Right lobe of liver (tissue), 6 donors: ENCODE measurements around the gene PRMT3. TPM values are rescaled to one million over a fixed set of nuclear protein-coding genes. Genes with fewer than 3 reads are reported as not detected.

ENCODE experiments used
- ATAC-seq, 4 donors: fragments of 200-7000 bp; cut with Tn5 transposase; one replicate each; pipeline ENCODE4 v1.9.1; 2020; ENCODE audit warnings: mild to moderate bottlenecking in 4 of 4, moderate library complexity in 4 of 4
- DNase-seq, 3 donors: peaks; one replicate each; pipeline ENCODE4 v3.0.0-alpha.2; 2020
- H3K27ac ChIP-seq, 3 donors: fragments of 200-600 bp; one replicate each; pipeline ENCODE4 v1.8.0; 2022
- H3K27me3 ChIP-seq, 2 donors: fragments of 200-600 bp; one replicate each; pipeline ENCODE4 v1.8.0; 2022
- H3K36me3 ChIP-seq, 4 donors: fragments of 200-600 bp; sonication (generic) in 1 of 4; one replicate each; pipeline versions ENCODE4 v1.5.1 to v1.8.0; 2017 to 2022; ENCODE audit warnings: control low read depth in 1 of 4
- H3K4me1 ChIP-seq, 4 donors: fragments of 200-600 bp; sonication (generic) in 1 of 4; one replicate each; pipeline versions ENCODE4 v1.5.1 to v1.8.0; 2017 to 2022; ENCODE audit warnings: control low read depth in 1 of 4
- H3K4me3 ChIP-seq, 3 donors: fragments of 200-600 bp; one replicate each; pipeline ENCODE4 v1.8.0; 2022
- H3K9me3 ChIP-seq, 4 donors: fragments of 200-600 bp; sonication (generic) in 1 of 4; one replicate each; pipeline versions ENCODE4 v1.5.1 to v1.8.0; 2017 to 2022; ENCODE audit warnings: control low read depth in 1 of 4
- POLR2A ChIP-seq: fragments of 450-650 bp; IDR thresholded peaks from one replicate; pipeline ENCODE4 v1.6.1; 2017; ENCODE audit warnings: antibody characterized with exemption, mild to moderate bottlenecking
- WGBS: methylation state at CpG from one replicate; pipeline ENCODE4 v1.1.6; 2018; ENCODE audit warnings: low coverage, low lambda C conversion rate; ENCODE audit not compliant: insufficient coverage; ENCODE audit errors: missing lambda C conversion rate; 5-methylcytosine and 5-hydroxymethylcytosine counted together
- intact Hi-C, 2 donors: fragments of 100-400 bp; cut with DNase I; formaldehyde crosslinking; loops; one replicate each; pipeline versions ENCODE4 v1.11.2 to v1.14.1; 2022
- total RNA-seq, 6 experiments: library from RNA; depleted of rRNA in 2 of 6; stranded (reverse); fragments of >200 nt in 2 of 6; fragmentation: NEBNext Ultra II Directional in 3 of 6; extraction: Animal tissue kit (Norgen Biotek cat#: 25700) in 3 of 6; gene quantifications; one replicate each; pipeline versions ENCODE4 v1.1.0 to v1.2.4, GENCODE V29; 2016 to 2023
- TF ChIP-seq, protein P1 (sequence below), 4 donors: fragments of 200-600 bp in 3 of 4; fragments of 450-650 bp in 1 of 4; IDR thresholded peaks; one replicate each; pipeline versions ENCODE4 v1.5.1 to v1.8.0; 2016 to 2022; ENCODE audit warnings: antibody characterized with exemption in 4 of 4, mild to moderate bottlenecking in 2 of 4
- donor health status: DM: no; HTN: yes; CAD: no.
- donor health status: DM: no; HTN: no; CAD: no.
- donor health status: DM: no; HTN: no; CAD: no.
- donor health status: DM: no; HTN: yes; CAD: no.
- donor health status: DM: no; HTN: yes; CAD: no.

PRMT3 gene
- total RNA-seq, 6 experiments from 2014 or later, result 3.4 to 11.8 (median 4.6) TPM

DNA sequence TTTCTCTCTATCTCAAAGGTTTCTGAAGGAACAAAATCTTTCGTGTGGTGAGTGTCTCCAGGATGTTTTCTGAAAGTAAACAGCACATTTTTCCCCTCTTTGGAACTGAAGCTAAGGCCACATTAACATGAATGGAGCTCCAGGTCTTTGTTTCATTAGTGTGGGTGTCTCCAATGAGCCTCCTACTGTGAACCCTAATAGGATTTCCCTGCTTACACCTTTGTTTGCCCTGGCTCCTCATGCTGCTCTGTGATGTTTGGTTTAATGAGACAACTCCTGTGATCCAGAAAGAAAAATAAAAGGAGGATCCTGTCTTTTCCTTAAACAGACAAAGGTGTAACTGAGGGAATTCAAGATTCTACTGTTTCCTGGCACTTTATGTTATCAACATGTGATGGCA, 135.0 kb downstream of the PRMT3 start:
- Histone ChIP-seq H3K4me1 (peaks cover 0 to 10% (median 2%) of the 10 kb centered on the region in 4 donors), H3K36me3 (no peaks in the 10 kb centered on the region), H3K27ac (no peak overlapping the region), H3K9me3 (no peaks in the 10 kb centered on the region), H3K27me3 (no peaks in the 10 kb centered on the region), H3K4me3 (no peak overlapping the region)
- intact Hi-C loops, result no loop called here
- ATAC-seq (no peak), DNase-seq (no peak)
- TF ChIP-seq, protein P1, sequence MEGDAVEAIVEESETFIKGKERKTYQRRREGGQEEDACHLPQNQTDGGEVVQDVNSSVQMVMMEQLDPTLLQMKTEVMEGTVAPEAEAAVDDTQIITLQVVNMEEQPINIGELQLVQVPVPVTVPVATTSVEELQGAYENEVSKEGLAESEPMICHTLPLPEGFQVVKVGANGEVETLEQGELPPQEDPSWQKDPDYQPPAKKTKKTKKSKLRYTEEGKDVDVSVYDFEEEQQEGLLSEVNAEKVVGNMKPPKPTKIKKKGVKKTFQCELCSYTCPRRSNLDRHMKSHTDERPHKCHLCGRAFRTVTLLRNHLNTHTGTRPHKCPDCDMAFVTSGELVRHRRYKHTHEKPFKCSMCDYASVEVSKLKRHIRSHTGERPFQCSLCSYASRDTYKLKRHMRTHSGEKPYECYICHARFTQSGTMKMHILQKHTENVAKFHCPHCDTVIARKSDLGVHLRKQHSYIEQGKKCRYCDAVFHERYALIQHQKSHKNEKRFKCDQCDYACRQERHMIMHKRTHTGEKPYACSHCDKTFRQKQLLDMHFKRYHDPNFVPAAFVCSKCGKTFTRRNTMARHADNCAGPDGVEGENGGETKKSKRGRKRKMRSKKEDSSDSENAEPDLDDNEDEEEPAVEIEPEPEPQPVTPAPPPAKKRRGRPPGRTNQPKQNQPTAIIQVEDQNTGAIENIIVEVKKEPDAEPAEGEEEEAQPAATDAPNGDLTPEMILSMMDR (IDR thresholded peaks at IDR 0.05), result no peak
- TF ChIP-seq POLR2A, result no peak
- WGBS, result 17% methylated on average over 1 of the region's 1 CpG

GRCh38 chr11:20529757-20530156, 142.2 kb downstream of the PRMT3 start:
- ATAC-seq (no peak), DNase-seq (no peak)
- 67% methylated on average over 4 of the region's 5 CpGs for WGBS
- Histone ChIP-seq H3K36me3 (no peaks in the 10 kb centered on the region), H3K9me3 (no peaks in the 10 kb centered on the region), H3K27ac (no peak overlapping the region), H3K4me1 (no peaks in the 10 kb centered on the region), H3K27me3 (no peaks in the 10 kb centered on the region), H3K4me3 (no peak overlapping the region)
- intact Hi-C loops, result no loop called here
- TF ChIP-seq, protein P1 (IDR thresholded peaks at IDR 0.05), result no peak
- TF ChIP-seq POLR2A, result no peak

DNA sequence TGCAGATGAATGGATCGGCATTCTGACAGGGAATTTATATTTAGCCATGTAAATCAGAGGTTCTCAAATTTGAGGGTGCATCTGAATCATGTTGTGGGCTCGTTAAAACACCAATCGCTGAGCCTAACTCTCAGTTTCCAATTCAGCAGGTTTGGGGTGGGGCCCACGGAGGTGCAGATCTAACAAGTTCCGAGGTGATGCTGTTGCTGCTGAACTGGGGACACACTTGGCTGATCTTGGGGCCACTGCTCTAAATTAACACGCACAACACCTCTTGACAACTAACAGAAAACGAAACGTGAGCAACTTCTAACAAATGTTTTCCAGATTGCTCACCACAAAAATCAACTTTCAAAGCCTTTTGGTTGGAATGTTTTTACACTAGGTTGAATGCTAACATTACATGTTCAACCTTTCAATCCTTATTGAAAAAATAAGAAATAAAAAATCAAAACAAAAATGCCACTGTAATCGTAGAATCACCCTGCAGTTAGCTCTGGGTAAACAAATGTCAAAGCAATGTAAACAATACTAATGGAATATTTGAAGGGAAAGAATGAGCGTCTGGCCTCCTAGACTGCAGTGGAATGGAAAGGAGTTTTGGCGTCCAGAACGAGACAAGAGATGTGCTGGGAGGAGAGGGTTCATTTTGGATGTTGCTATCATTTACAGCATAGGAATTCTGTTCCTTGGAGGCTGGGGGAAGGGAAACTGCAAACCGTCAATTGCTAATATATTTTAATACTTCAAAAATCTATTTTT, 143.6 kb downstream of the PRMT3 start:
- TF ChIP-seq POLR2A, result no peak
- TF ChIP-seq, protein P1 (IDR thresholded peaks at IDR 0.05), result no peak
- Histone ChIP-seq H3K27ac (no peak overlapping the region), H3K9me3 (no peaks in the 10 kb centered on the region), H3K27me3 (no peaks in the 10 kb centered on the region), H3K4me3 (no peak overlapping the region), H3K36me3 (no peaks in the 10 kb centered on the region), H3K4me1 (no peaks in the 10 kb centered on the region)
- no peak for ATAC-seq
- no peak for DNase-seq
- intact Hi-C loops, result no loop called here
- WGBS, result 45% methylated on average over 13 of the region's 13 CpGs

DNA sequence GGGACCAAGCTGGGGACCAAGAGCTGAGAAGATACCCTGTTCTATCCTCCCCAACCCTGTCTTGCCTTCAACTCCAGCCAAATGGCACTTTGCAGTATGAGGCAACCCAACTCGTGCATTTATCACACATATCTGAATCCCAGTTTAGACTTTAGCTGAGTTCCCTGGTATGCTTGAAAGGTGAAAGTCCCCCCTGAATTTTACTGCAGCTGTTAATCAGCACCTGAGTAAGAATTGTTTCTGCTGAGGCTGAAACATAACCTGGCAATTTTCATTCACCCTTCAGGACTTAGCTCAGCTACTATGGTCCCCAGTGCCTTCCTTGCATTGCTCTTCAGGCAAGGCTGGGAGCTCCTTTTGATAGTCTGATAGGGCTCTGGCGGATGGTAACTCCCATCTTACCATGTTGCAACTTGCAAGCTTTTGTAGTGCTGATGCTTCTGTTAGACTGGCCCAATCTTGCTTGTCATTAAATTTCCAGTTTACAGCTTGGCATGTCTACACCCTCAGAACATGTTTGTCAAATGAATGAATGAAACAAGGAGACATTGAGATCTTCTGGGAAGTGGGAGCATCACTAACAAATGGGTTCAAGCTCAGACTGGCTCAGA, 147.9 kb downstream of the PRMT3 start:
- TF ChIP-seq, protein P1 (IDR thresholded peaks at IDR 0.05), result no peak
- TF ChIP-seq POLR2A, result no peak
- 55% methylated on average over 2 of the region's 2 CpGs for WGBS
- no peak for ATAC-seq

More for the DNA sequence above, 147.9 kb downstream of the PRMT3 start:
- no peaks in the 10 kb centered on the region for H3K36me3 ChIP-seq
- H3K27me3 ChIP-seq, result no peaks in the 10 kb centered on the region
- intact Hi-C loops, result no loop called here
- H3K4me3 ChIP-seq, result no peak overlapping the region
- no peak overlapping the region for H3K27ac ChIP-seq
- no peaks in the 10 kb centered on the region for H3K4me1 ChIP-seq
- H3K9me3 ChIP-seq, result no peaks in the 10 kb centered on the region
- no peak for DNase-seq
